Measurements from ENCODE around the gene EIF3F.

Gene EIF3F

GRCh38 chr11:8040261-8040920 lies 53.3 kb downstream of the EIF3F start:
- no peak for DNase-seq (ENCODE audit: low read depth)

DNA sequence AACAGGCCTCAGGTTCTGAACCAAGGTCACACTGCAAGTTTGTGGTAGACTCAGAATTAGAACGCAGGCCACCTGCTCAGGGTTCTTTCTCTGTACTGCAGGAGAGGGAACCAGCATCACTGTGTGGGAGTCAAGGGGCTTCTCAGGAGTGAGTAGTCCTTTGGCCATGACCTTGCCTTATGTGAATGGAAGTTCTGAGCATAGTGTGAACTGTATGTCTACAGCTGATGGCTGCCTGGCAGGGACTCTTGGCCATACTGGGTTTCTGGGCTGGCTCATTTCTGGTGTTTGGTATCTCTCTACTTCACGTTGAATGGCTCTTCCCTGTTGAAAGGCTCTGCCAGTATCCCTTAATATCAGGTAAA lies 53.8 kb downstream of the EIF3F start:
- DNase-seq (ENCODE audit: low read depth): no peak

- no peak for DNase-seq (ENCODE audit: low read depth)
Observed at GRCh38 chr11:8041576-8041975, 54.4 kb downstream of the EIF3F start.

- no peak for DNase-seq (ENCODE audit: low read depth)
Observed at GRCh38 chr11:8043756-8044155, 56.6 kb downstream of the EIF3F start.

DNA sequence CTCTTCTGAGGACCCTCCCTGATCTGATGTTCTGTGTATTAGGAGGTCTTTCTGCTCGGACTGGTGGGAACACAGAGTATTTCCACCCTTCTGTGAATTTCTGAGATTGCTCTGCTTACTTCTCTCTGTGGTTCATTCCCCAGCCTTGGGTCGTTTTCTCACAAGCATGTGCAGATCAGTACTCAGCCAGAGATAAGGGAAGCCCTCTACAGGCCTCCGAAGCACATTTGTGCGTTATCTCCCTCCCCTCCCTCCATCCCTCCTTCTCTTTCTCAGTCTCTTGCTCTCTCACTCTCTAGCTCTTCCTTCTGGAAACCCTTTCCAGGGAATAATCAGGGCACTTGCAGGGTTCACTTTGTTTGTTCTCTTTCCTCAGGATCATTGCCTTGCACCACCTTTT lies 58.7 kb downstream of the EIF3F start:
- DNase-seq (ENCODE audit: low read depth): no peak

DNA sequence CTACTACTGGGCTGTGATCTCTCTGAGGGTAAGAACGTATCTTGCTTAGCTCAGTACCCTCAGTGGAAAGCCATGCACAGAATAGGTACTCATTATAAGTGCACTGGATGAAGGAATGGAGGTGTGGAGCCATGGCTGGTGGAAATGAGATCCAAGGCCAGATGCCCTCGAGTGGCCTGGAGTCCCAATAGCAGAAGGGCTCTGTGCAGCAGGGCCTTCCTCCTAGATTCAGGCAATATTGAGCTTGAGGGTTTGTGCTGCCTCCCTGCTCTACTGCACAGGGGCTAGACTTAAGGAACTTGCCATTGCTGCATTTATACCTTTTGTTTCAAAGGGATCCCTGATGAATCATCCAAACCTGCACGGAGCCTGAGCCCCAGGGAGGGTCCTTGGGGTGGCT lies 60.2 kb downstream of the EIF3F start:
- no peak for DNase-seq (ENCODE audit: low read depth)

GRCh38 chr11:8049084-8049483 lies 61.9 kb downstream of the EIF3F start:
- DNase-seq (ENCODE audit: low read depth): no peak

Data from iris pigment epithelial cell (primary cell).